Esophagus mucosa (tissue), 1 donor: ENCODE results near the gene HRH2. TPM values are rescaled to one million over a fixed set of nuclear protein-coding genes. Genes with fewer than 3 reads are reported as not detected.
"Not testable (repeated sequence)": the region's sequence is repeated elsewhere in the genome, so short reads cannot be mapped to it uniquely, and the experiment has no call there.

Experiments used
- ATAC-seq: fragments of 200-7000 bp; cut with Tn5 transposase; one replicate; pipeline ENCODE4 v1.9.1; 2020
- total RNA-seq: library from RNA; stranded (reverse); gene quantifications from one replicate; pipeline ENCODE4 v1.2.4, GENCODE V29; 2023
- donor health status: DM: yes; HTN: yes; CAD: no.

Gene HRH2
- 0.76 TPM for total RNA-seq

- peak; percentile 55 for ATAC-seq
These were observed at the start of gene HRH2 for GRCh38 chr5:175657593-175658271. TSS of gene HRH2 (plus strand) at chr5:175658071. CDS start at chr5:175683234, 25,163 bp downstream.

GRCh38 chr5:175609526-175609925 is 48.3 kb upstream of the HRH2 start:
- no peak for ATAC-seq

- ATAC-seq: no peak
These were observed 47.5 kb upstream of the HRH2 start for GRCh38 chr5:175610381-175610780.

GRCh38 chr5:175610898-175611297 is 47.0 kb upstream of the HRH2 start:
- no peak for ATAC-seq

GRCh38 chr5:175614223-175614815 is 43.6 kb upstream of the HRH2 start:
- ATAC-seq: no peak

- no peak for ATAC-seq
These were observed 43.0 kb upstream of the HRH2 start for GRCh38 chr5:175614861-175615260.

- ATAC-seq: no peak
These were observed 41.8 kb upstream of the HRH2 start for GRCh38 chr5:175616083-175616482.

- not testable (repeated sequence) for ATAC-seq
These were observed 41.3 kb upstream of the HRH2 start for GRCh38 chr5:175616527-175616926.

GRCh38 chr5:175617447-175617846 is 40.4 kb upstream of the HRH2 start:
- no peak for ATAC-seq

- no peak for ATAC-seq
These were observed 37.3 kb upstream of the HRH2 start for GRCh38 chr5:175620527-175620926.

- no peak for ATAC-seq
These were observed 35.9 kb upstream of the HRH2 start for GRCh38 chr5:175621971-175622370.

GRCh38 chr5:175623088-175623487 is 34.8 kb upstream of the HRH2 start:
- ATAC-seq: no peak

GRCh38 chr5:175624316-175624715 is 33.6 kb upstream of the HRH2 start:
- no peak for ATAC-seq

GRCh38 chr5:175627005-175627404 is 30.9 kb upstream of the HRH2 start:
- ATAC-seq: no peak

GRCh38 chr5:175627739-175628138 is 30.1 kb upstream of the HRH2 start:
- ATAC-seq: no peak

GRCh38 chr5:175628668-175629067 is 29.2 kb upstream of the HRH2 start:
- no peak for ATAC-seq

GRCh38 chr5:175629261-175629660 is 28.6 kb upstream of the HRH2 start:
- ATAC-seq: no peak

- no peak for ATAC-seq
These were observed 28.1 kb upstream of the HRH2 start for GRCh38 chr5:175629793-175630192.

GRCh38 chr5:175635854-175636584 is 21.9 kb upstream of the HRH2 start:
- no peak for ATAC-seq

GRCh38 chr5:175638305-175638704 is 19.6 kb upstream of the HRH2 start:
- no peak for ATAC-seq

GRCh38 chr5:175640106-175640775 is 17.6 kb upstream of the HRH2 start:
- no peak for ATAC-seq

- no peak for ATAC-seq
These were observed 14.9 kb upstream of the HRH2 start for GRCh38 chr5:175642998-175643397.

GRCh38 chr5:175646251-175646650 is 11.6 kb upstream of the HRH2 start:
- no peak for ATAC-seq
